SHP77 (cell line): ENCODE data around the gene NCAPH2.
A peak's percentile ranks its signal among the peaks of the same experiment; 100 is the strongest.

Source experiments
- DNase-seq, 2 experiments: peaks; one replicate each; lab custom pipeline; 2025; lab: John Stamatoyannopoulos, UW

The NCAPH2 gene

GRCh38 chr22:50474710-50475651 lies 33.0 kb upstream of the NCAPH2 start, which contains the start of gene SBF1:
Gene SBF1 (minus strand): TSS chr22:50475035. CDS start chr22:50474840, 195 bp downstream.
- peak; percentile 88 to 92 for DNase-seq

- DNase-seq, result no peak
Measured at GRCh38 chr22:50475652-50476002, 32.4 kb upstream of the NCAPH2 start.

- DNase-seq, result no peak
Measured at GRCh38 chr22:50476868-50477267, 31.2 kb upstream of the NCAPH2 start.

- DNase-seq, result no peak
Measured at GRCh38 chr22:50477923-50478322, 30.1 kb upstream of the NCAPH2 start.

- no peak for DNase-seq
Measured at GRCh38 chr22:50479721-50480120, 28.3 kb upstream of the NCAPH2 start.

GRCh38 chr22:50481045-50481439 lies 27.0 kb upstream of the NCAPH2 start:
- no peak for DNase-seq

- peak in 1 of 2 experiments; percentile 27 for DNase-seq
Measured at GRCh38 chr22:50481440-50482106, 26.5 kb upstream of the NCAPH2 start, which contains the start of gene ADM2. Gene ADM2 (plus strand): TSS chr22:50481543. CDS start chr22:50481848, 305 bp downstream.

- no peak for DNase-seq
Measured at GRCh38 chr22:50482107-50483074, 25.6 kb upstream of the NCAPH2 start.

- no peak for DNase-seq
Measured at GRCh38 chr22:50483106-50483505, 24.9 kb upstream of the NCAPH2 start.

GRCh38 chr22:50483556-50483955 lies 24.5 kb upstream of the NCAPH2 start:
- DNase-seq, result no peak

- DNase-seq, result no peak
Measured at GRCh38 chr22:50483977-50484853, 23.8 kb upstream of the NCAPH2 start.

GRCh38 chr22:50485221-50486131 lies 22.5 kb upstream of the NCAPH2 start:
- DNase-seq, result peak in 1 of 2 experiments; percentile 49

GRCh38 chr22:50486561-50487289 lies 21.3 kb upstream of the NCAPH2 start, which contains the start of gene MIOX:
Gene MIOX (plus strand): TSS chr22:50486859. CDS start chr22:50486898, 39 bp downstream.
- DNase-seq, result no peak

- no peak for DNase-seq
Measured at GRCh38 chr22:50487290-50488005, 20.6 kb upstream of the NCAPH2 start.

GRCh38 chr22:50488006-50488677 lies 19.9 kb upstream of the NCAPH2 start:
- DNase-seq, result no peak

- no peak for DNase-seq
Measured at GRCh38 chr22:50488886-50489285, 19.1 kb upstream of the NCAPH2 start.

- DNase-seq, result no peak
Measured at GRCh38 chr22:50489363-50490243, 18.4 kb upstream of the NCAPH2 start.
